Fibroblast of lung (primary cell): Measurements from ENCODE around the gene MYH15.

ENCODE experiments used
- EZH2 ChIP-seq: IDR thresholded peaks from 2 replicates; pipeline ENCODE4 v1.5.1; 2012; ENCODE audit warnings: low read length, control low read depth, mild to moderate bottlenecking; ENCODE audit errors: missing control alignments
- TF ChIP-seq, protein P1 (sequence below), 2 donors: IDR thresholded peaks in 1 of 2; conservative IDR thresholded peaks in 1 of 2; 1 replicate in 1 of 2; 2 replicates in 1 of 2; pipeline ENCODE4 v1.5.1; 2011 to 2012; ENCODE audit warnings: low read length in 2 of 2, control low read depth in 1 of 2, inconsistent platforms in 1 of 2, low read depth in 1 of 2, mild to moderate bottlenecking in 1 of 2

GRCh38 chr3:108527817-108528216 lies 17.4 kb upstream of the MYH15 start:
- TF ChIP-seq, protein P1, sequence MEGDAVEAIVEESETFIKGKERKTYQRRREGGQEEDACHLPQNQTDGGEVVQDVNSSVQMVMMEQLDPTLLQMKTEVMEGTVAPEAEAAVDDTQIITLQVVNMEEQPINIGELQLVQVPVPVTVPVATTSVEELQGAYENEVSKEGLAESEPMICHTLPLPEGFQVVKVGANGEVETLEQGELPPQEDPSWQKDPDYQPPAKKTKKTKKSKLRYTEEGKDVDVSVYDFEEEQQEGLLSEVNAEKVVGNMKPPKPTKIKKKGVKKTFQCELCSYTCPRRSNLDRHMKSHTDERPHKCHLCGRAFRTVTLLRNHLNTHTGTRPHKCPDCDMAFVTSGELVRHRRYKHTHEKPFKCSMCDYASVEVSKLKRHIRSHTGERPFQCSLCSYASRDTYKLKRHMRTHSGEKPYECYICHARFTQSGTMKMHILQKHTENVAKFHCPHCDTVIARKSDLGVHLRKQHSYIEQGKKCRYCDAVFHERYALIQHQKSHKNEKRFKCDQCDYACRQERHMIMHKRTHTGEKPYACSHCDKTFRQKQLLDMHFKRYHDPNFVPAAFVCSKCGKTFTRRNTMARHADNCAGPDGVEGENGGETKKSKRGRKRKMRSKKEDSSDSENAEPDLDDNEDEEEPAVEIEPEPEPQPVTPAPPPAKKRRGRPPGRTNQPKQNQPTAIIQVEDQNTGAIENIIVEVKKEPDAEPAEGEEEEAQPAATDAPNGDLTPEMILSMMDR (conservative IDR thresholded peaks at IDR 0.05 in 1 of 2, IDR thresholded peaks at IDR 0.05 in 1 of 2; ENCODE audit: low read depth in 1 of 2, low read length in 2 of 2): no peak
- no peak for TF ChIP-seq EZH2
